Measurements from ENCODE around the gene JMJD8.

The JMJD8 gene, protein sequence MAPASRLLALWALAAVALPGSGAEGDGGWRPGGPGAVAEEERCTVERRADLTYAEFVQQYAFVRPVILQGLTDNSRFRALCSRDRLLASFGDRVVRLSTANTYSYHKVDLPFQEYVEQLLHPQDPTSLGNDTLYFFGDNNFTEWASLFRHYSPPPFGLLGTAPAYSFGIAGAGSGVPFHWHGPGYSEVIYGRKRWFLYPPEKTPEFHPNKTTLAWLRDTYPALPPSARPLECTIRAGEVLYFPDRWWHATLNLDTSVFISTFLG

DNA sequence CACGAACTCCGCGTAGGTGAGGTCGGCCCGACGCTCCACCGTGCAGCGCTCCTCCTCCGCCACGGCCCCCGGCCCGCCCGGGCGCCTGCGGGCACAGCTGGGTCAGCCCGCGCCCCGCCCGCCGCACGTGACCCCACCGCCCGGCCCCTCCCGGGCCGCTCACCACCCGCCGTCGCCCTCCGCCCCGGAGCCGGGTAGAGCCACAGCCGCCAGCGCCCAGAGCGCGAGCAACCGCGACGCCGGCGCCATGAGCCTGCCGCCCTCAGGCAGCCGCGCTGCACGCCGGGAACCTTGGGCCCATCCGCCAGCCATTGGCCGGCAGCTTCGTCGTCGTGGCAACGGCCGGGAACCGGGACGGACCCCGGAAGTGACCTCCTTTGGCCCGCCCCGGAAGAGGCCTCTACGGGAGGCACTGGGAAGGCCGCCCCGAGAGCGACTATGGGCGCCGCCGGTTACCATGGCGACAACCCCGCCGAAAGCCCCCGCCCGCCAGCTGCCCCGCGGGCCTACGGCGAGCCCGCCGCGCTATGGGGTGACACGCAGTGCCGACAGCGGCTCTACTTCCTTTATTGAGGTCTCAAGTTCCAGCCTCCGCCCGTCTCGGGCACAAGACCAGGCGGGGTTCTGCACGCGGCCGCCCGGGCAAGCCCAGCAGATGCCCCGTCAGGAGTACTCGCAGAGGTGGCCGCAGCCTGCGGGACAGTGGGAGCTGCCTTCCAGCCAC is at the start of gene JMJD8:
JMJD8 (minus strand) TSS at position 264 of the 724 bp plus-strand sequence; CDS start at position 249, 15 bp downstream.
- DNase-seq = peak; percentile 96

DNA sequence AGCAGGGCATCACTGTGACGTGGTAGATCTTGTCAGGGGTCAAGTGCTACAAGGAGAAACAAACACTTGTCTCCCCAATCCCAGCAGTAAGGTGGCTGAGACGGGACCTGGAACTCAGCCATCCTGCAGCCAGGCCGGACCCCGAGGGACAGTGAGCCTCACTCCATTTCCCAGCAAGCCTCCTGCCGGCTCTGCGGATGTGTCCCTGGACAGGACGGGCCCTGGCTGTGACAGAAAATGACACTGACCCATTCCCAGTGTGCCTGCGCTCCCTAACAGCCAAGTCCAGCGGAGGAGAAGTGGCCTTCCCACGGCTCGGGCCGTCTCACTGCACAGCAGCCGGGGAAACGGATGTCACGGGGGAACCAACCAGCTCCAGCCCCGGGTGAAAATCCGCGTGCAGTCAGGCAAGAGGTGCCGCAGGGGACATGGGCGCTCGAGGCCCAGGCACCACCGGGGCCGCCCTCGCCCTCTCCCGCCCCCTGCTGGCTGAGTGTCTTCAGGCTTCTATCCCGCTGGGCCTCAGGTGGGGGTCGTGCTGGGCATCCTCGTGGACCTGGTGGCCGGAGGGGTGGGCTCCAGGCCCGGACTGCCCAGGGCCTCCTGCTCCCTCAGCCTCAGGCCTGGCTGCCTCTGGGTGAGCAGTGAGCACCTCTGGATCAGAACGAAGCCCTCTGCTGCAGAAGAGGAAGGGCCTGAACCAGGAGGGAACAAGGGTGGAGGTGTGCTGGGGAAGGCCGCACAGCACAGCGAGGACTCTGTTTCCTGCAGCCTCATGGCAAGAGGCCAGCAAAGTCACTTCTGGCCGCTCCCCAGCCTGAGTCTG is 49.5 kb upstream of the JMJD8 start:
- DNase-seq = no peak

DNA sequence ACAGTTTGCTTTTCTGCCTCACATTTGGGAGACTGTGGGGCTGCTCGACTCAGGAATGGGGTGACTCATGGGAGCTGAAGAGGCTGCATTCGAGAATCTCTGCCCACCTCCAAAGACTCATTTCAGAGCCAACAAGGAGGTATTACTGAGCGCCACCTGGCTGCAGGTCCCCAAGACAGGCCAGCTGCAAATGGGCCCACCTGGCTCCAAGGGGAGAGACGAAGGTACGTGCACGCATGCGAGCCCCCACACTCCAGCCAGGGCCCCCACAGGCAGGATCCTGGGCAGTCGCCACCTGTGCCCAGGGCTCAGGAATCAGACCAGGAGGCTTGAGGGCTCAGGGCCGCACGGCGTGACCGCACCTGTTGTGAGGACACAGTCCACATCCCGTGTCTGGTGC is 48.8 kb upstream of the JMJD8 start:
- DNase-seq = peak; percentile 18

DNA sequence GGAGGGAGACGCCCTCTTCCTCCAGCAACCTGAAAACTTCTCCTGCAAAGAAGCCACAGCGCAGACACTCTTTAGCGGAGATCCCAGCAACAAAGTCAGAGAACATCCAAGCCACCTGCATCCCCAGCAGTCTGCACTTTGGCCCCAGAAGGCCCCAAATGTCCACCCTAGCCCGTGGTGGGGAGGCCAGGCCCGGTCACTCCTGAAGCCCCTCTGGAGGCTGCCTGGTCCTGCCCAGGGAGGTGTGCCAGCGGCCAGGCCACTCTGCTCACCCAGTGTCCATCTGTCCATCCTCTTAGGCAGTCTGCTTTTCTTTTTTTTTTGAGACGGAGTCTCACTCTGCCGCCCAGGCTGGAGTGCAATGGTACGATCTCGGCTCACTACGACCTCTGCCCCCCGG is 48.2 kb upstream of the JMJD8 start:
- no peak for DNase-seq

DNA sequence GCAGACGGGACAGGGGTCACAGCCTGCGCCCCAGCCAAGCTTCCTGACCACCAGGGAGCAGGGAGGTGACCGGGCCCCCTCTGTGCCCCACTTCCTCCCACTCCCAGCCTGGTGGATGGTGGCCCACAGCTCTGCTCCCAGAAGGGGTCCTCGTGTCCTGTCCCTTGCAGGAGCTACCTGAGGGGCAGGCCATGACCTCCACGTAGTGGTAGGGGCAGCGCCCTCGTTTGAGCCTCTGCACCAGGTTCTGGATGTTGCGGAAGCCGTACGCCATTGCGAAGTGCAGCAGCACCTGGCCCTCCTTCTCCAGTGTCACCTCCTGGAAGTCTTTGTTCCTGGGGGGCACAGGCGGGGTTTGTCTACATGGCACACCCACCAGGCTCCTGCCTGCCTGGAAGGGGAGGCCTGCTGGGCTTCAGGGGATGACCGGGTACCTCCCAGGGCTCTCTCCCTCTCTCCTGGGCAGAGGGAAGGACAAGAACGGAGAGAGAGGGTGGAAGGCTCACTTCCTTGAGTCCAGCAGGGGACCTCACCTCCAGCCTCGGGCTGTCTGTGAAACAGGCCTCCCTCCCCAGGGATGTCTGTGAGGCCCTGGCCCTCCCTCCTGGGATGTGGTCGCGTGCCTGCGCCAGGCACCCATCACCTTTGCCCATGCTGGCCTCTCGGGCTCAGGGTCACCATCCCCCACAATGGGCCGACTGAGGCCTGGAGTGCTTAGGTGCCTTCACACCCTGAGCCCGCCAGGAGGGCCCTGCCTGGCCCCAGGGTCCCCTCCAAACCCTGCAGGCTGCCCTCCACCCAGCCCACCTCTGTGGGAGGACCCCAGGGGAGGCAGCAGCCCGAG is 46.8 kb upstream of the JMJD8 start:
- no peak for DNase-seq

DNA sequence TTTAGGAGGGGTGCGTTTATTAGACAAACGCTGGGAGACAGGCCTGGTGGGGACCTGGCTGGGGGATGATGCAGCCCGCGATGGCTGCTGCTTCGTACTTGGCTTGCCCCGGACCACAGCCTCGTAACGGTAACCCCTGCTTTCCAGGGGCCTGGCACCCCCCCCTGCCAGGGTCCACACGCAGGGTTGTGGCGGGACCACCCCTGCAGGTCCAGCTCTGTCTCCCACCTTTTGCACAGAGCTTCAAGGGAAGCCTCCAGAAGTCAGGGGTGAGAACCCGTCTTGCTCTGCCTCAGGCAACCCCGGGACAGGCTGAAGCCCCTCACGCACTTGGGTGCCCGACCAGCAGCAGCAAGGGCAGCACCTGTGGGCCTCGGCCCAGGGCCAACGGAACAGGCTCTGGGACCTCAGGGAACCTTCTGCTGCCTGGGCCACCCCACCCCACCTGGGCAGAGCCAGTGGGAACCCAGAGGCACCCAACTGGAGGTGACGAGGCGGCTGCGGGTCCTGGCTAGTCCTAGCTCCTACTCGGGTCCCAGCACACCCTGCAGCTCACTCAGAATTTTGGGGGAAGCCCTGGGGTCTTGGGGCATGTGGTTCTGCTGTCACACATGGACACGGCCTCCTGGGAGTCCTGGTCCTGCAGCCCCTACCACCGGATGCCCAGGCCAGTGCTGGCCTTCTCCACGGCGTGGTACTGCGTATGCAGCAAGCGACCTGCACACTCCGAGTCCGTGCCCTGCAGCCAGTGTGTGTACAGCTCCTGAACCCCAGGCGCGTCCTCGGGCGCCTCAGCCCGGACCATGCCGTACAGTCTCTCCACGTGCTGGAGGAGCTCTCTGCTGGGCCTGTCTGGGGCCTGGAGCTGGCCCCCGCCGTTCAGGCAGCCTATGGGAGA is 45.9 kb upstream of the JMJD8 start:
- no peak for DNase-seq

DNA sequence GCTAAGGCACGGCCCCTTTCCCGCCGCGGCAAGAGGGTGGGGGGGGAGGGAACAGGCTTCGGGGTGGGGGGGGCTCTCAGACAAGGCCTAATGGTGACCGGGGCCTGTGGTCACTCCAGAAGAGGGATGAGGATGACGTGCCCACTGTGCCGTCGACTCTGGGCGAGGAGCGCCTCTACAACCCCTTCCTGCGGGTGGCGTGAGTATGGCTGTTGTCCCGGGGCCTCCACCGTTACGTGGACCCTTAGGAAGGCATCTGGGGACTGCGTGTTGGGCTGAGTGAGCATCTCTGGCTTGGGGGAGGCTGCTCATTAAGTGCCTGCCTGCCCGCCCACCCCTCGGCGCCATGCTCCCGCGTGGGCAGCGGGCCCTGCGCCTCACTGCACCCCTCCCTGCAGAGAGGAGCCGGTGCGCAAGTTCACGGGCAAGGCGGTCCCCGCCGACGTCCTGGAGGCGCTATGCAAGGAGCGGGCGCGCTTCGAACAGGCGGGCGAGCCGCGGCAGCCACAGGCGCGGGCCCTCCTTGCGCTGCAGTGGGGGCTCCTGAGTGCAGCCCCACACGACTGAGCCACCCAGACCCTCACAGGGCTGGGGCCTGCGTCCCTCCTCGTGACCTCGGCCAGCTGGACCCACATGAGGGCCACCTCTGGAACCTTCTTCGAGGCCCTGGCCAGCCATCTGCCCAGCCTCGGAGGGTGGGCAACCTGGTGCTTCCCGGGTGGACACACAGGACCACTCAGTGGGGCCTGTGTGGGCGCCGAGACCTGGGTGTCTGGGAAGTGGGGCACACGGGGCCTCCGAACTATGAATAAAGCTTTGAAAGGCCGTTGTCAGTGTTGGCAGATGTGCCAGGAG is 45.0 kb upstream of the JMJD8 start:
- no peak for DNase-seq

DNA sequence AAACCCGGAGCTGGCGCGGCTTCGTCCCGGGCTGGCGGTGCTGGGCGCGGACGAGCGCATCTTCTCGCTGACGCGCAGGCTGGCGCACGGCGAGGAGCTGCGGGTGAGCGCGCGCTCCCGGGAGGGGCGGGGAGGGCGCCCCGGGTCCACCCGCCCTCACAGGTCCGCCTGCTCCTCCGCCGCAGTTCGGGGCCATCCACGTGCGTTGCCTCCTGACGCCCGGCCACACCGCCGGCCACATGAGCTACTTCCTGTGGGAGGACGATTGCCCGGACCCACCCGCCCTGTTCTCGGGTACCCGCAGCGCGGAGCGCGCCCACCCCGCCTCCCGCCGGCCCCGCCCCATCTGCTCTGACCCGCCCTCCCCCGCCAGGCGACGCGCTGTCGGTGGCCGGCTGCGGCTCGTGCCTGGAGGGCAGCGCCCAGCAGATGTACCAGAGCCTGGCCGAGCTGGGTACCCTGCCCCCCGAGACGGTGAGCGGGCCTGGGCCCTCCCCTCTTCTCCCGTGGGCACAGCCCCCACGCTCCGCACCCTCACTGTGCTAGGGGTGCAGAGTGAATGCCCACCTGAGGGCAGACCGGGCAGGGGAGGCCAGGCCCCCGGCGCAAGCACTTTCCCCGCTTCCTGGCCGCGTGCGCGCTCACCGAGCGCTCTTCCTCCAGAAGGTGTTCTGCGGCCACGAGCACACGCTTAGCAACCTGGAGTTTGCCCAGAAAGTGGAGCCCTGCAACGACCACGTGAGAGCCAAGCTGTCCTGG is 44.2 kb upstream of the JMJD8 start:
- peak; percentile 86 for DNase-seq

DNA sequence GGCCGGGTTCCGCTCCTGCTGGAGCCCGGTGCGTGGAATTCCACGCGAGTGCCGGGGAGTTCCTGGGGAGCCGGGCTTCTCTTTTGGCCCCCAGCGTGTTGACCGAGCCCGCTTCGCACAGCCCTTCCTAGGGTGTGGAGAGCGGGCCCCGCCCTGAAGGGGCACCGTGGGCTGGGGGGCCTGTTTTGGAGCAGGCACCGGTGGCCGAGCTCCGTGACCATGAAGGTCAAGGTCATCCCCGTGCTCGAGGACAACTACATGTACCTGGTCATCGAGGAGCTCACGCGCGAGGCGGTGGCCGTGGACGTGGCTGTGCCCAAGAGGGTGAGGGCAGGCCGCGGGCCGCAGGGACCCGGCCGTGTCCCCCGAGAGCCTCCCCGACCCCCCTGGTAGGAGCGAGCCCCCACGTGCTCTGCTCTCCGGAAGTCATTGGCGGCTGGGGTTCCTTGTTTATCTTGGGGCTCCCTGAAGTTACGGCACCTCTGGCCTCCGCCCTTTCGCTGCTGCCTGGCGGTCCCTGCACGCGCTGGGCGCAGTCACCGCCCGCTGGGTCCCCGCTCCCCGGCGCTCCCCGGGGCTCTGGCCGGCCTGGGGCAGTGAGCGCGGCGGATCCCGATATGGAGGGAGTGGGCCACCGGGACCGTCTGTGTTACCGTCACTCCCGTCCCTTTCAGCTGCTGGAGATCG is 43.3 kb upstream of the JMJD8 start:
- no peak for DNase-seq

DNA sequence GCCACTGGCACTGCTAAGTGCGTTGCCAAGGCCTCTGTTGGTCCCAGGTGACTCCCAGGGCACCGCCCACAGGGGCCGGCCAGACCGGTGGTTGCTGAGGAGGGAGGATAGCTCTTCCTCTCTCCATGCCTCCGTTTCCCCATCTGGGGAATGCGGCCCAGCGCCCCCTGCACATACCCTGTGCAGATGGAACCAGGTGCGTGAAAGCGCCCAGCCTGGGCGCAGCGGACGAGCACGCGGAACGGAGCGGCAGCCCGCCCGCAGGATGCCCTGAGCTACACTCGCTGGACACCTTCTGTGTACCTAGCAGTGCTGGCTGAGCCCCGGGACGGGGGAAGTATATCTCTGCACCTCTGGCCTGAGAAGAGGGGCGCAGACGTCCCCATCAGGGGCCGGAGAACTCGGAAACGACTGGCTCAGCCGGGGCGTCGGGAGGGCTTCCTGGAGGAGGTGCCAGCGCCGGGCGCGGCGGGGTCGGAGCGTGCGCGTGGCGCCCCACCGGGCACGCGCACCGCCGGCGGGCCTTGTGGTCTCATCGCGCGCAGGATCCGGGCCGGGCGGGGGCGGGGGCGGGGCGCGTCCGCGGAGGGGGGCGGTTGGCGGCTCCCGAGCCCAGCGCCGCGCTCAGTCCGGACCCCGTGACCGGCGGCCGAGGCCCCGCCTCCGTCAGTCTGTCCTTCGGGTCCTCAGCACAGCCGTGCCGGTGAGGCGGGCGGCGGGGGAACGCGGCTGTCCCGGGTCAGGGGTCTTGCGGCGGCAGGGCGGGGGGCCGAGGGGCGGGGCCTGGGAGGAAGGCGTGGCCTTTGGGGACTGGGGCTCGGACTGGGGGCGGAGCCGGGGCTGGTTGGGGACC is 42.5 kb upstream of the JMJD8 start, which contains the start of the genes CCDC78 and HAGHL:
CCDC78 (minus strand) TSS at position 6 of the 853 bp plus-strand sequence. CDS start 76 bp downstream, outside the sequence.
HAGHL (plus strand) TSS at position 669 of the 853 bp plus-strand sequence. CDS start 404 bp downstream, outside the sequence.
- peak; percentile 55 for DNase-seq

DNA sequence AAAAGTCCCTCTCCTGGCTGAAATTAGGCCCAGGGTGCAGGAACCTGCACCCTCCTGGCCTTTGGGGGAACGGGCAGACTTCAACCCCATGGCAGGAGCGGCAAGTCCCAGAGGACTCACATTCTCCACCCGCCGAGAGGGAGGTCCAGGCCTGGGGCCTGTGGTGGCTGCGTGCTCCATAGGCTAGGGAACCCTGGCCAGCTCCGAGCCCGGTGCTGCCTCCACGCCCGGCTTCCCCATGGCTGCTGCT is 42.0 kb upstream of the JMJD8 start:
- DNase-seq = no peak

DNA sequence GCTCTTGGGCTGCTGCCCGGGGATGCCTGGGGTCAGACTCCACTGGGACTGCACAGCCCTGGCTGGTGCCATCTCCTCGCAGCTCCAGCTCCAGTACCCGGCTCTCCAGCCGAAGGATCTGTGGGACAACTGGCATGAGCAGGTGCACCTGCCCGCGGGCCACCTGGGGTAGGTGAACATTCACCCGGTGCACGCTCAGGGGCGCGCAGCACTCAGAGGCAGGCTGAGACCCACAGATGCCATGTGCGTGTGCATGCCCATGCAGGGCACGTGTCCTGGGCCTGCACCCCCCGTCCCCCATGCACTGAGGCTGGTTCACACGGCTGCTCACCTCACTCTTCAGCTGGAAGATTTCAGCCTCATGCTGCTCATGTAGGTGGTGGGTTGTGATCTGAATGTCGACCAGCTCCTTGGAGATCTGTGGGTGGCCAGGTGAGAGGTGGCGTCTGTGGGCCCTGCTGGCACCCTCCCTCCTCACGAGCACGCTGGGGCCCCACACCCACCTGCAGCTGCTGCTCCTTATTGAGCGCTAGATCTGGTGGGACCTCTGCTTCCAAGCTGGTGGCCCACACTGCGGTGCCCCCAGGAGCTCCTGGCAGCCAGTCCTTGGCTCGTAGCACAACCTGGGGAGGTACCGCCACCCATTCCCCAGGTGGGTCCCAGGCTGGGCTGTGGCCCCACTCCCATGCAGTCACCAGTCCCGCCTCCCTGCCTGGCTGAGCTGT is 41.5 kb upstream of the JMJD8 start:
- no peak for DNase-seq

DNA sequence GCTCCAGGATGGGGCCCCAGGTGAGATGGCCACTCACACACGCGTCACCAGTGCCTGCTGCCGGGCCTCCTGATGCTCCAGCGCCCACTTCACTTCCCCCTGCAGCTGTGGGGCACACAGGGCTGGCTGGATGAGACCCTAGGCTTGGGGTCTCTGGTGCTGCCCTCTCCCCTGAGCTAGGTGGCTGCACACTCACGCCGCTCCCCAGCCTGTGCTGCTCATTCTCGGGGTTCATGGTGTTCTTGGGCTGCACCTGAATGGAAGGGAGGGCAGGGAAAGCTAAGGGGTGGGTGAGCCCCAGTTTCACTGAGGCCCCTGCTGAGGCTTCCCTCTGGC is 40.9 kb upstream of the JMJD8 start:
- no peak for DNase-seq

DNA sequence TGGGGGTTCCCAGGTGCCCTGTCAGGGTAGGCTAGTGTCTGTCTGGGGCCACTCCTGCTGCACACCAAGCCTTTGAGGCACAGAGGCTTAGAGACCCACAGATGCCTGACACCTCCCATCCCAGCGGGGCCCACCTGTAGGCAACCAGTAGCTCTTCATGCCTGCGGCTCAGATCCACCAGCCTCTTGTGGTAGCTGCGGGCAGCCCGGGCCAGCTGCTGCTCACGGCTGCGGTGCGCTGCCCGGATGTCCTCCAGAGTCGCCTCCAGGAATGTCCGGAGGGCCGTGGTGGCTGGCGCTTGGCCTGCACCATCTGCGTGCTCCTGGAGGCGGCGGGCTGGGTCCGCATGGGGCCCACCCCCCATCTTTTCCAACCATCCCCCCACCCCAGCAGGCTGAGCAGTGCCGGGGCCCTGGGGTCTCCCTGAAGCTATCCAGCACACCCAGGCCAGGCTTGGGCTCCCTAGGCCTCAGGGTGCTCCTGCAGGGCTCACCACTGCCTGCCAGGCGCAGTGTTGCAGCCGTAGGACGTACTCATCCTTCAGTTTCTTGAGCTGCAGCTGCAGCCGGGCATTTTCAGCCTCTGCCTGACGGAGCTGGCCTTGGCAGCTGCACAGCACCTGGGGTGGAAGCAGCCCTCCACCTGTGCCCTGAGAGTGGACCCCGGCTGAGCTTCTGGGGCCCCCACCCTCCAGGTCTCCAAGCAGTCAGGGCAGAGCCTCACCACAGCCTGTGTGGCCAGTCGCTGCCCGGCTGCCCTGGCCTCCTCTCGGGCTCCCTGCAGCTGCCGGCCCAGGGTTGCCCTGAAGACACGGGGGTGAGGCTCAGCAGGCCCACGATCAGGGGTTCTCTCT is 40.3 kb upstream of the JMJD8 start:
- DNase-seq = no peak

DNA sequence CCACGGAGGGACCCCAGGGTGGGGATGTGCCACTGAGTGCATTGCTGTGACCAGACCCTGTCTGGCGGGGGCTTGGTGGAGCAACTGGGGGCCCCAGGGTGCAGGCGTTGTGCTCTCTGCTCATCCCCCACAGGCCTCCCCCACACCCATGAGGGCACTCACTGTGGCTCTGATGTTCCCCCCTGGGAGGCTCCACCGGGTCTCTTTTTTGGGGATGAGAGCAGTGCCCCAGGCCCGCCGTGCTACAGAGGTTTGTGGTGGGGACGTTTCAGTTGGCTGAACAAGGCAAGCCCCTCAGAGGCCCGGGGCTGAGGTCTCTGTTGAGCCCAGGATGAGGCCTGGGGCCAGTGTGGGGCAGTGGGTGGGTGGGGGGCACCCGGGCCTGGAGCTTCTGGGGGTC is 39.6 kb upstream of the JMJD8 start:
- DNase-seq = no peak

DNA sequence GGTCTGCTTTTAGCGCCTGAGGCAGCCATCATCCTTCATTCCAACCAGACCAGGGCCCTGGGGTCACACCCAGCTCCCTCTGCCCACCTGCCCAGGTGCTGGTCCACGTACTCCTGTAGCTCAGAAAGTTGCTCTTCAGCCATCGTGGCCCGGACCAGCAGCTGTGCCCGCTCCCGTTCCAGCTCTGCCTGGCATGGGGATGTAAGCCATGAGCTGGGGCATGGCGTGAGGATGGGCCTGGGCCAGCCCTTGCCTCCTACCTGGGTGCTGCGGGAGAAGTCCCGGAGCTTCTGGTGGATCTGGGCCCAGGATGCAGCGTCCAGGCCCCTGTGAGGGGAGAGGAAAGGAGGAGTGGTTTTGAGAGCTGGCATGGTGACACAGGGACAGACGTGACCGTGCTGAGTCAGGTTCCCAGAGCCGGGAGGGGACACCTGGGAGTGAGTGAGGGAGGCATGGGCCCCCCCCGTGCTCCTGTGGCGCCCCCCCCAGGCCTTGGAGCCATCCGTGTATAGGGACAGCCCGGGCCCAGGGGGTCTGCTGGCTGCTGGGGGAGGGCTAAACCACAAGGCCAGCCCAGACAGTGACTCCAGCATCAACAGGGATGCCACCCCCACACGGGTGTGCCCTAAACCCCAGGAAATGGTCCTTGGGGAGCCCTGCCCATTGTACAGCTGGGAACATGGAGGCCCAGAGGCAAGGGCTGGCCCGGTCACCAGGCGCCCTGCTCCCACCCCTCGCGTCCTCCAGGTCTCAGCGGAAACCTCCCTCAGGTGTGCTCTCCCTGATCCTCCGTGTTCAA is 38.9 kb upstream of the JMJD8 start:
- no peak for DNase-seq
